OCI-LY3 (cell line): ENCODE data around the gene EFNB2.

Source experiments
- H2AFZ ChIP-seq: fragments of 200-600, 300-600 bp; shearing (Covaris generic); 2 replicates; pipeline ENCODE4 v1.6.0; 2014; ENCODE audit warnings: antibody characterized with exemption, low read depth, low read length
- H3K27ac ChIP-seq: fragments of 200-600, 300-600 bp; sonication (generic); 2 replicates; pipeline ENCODE4 v1.5.1; 2014; ENCODE audit warnings: mild to moderate bottlenecking, low read length, moderate library complexity, mixed read lengths
- H3K27me3 ChIP-seq: fragments of 200-600, 300-600 bp; sonication (generic); 2 replicates; pipeline ENCODE4 v1.6.1; 2014; ENCODE audit warnings: low read depth, low read length, mixed read lengths
- H3K36me3 ChIP-seq: fragments of 200-600, 300-600 bp; sonication (generic); replicated peaks from 2 replicates; pipeline ENCODE3; 2014; ENCODE audit warnings: low read depth, low read length, mixed read lengths
- H3K4me1 ChIP-seq: fragments of 300-600, 200-600 bp; sonication (generic); 2 replicates; pipeline ENCODE4 v1.6.1; 2014; ENCODE audit warnings: low read length, mixed read lengths
- H3K4me2 ChIP-seq: fragments of 200-600, 300-600 bp; sonication (generic); 2 replicates; pipeline ENCODE4 v1.6.1; 2014; ENCODE audit warnings: low read length, mixed read lengths
- H3K4me3 ChIP-seq: fragments of 300-600, 200-600 bp; sonication (generic); 2 replicates; pipeline ENCODE4 v1.5.1; 2014; ENCODE audit warnings: antibody characterized with exemption, mild to moderate bottlenecking, low read length, moderate library complexity
- H3K79me2 ChIP-seq: fragments of 300-600, 200-600 bp; shearing (Covaris generic); 2 replicates; pipeline ENCODE4 v1.6.1; 2014; ENCODE audit warnings: mild to moderate bottlenecking, low read length, mixed read lengths
- H3K9ac ChIP-seq: fragments of 300-600, 200-600 bp; shearing (Covaris generic); 2 replicates; pipeline ENCODE4 v1.6.0; 2014; ENCODE audit warnings: mild to moderate bottlenecking, low read length, moderate library complexity
- H3K9me3 ChIP-seq: fragments of 200-600, 300-600 bp; shearing (Covaris generic); 2 replicates; pipeline ENCODE4 v1.6.1; 2014; ENCODE audit warnings: low read length, mixed read lengths; ENCODE audit not compliant: insufficient read depth
- H4K20me1 ChIP-seq: fragments of 200-600, 300-600 bp; sonication (generic); 2 replicates; pipeline ENCODE4 v1.6.1; 2016; ENCODE audit warnings: low read length, mixed read lengths; ENCODE audit not compliant: insufficient read depth
- EZH2phosphoT487 ChIP-seq: fragments of 200-600 bp; shearing (Covaris generic); IDR thresholded peaks from 2 replicates; pipeline ENCODE4 v1.6.1; 2018; ENCODE audit warnings: antibody characterized with exemption, mixed run types, low read depth
- TF ChIP-seq, protein P1 (sequence below): fragments of 200-600, 300-600 bp; sonication (generic); IDR thresholded peaks from 2 replicates; pipeline ENCODE4 v1.5.1; 2014; ENCODE audit warnings: antibody characterized with exemption, low read length, low read depth

EFNB2 gene

DNA sequence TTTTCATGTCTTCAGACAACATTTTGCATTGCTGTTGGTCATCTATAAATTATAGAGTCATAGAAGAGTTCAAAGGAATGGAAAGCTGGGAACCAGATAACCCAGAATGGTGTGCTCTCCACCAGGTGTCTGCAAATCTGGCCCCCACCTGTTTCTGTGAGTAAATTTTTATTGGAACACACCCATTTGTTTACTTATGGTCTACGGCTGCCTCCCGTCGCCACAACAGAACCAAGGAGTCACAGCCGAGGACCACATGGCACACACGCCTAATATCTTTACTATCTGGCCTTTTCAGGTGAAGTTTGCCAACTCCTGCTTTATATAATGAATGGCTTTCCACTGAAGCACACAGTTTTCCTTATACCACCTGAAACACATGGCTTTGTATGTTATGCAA, 58.2 kb downstream of the EFNB2 start:
- Histone ChIP-seq H2AFZ (no peak overlapping the region), H3K79me2 (no peaks in the 10 kb centered on the region), H3K4me2 (no peak overlapping the region), H3K27ac (no peak overlapping the region), H3K4me1 (no peaks in the 10 kb centered on the region), H3K36me3 (no peaks in the 10 kb centered on the region), H3K27me3 (no peaks in the 10 kb centered on the region), H3K4me3 (no peak overlapping the region), H4K20me1 (no peaks in the 10 kb centered on the region), H3K9ac (no peak overlapping the region), H3K9me3 (no peaks in the 10 kb centered on the region)
- no peak for TF ChIP-seq EZH2phosphoT487
- TF ChIP-seq, protein P1, sequence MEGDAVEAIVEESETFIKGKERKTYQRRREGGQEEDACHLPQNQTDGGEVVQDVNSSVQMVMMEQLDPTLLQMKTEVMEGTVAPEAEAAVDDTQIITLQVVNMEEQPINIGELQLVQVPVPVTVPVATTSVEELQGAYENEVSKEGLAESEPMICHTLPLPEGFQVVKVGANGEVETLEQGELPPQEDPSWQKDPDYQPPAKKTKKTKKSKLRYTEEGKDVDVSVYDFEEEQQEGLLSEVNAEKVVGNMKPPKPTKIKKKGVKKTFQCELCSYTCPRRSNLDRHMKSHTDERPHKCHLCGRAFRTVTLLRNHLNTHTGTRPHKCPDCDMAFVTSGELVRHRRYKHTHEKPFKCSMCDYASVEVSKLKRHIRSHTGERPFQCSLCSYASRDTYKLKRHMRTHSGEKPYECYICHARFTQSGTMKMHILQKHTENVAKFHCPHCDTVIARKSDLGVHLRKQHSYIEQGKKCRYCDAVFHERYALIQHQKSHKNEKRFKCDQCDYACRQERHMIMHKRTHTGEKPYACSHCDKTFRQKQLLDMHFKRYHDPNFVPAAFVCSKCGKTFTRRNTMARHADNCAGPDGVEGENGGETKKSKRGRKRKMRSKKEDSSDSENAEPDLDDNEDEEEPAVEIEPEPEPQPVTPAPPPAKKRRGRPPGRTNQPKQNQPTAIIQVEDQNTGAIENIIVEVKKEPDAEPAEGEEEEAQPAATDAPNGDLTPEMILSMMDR, result no peak

DNA sequence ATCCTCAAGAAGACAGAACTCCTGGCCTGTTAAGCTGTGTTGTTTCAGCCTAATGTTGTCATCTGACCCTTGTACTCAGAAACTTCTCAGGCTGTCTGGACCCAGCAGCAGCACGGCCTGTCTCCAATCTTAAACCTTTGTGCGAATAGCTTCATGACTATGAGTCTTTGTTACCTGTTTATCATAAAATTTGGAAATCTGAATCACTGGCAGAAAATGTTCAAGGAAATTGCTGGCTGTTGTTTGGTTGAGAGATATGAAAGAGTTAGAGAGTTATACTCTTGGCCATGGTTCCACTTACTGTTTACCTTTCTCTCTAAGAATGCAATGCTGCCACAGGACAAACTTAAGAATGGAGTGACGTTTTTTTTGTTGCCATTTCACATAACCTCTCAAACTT, 59.6 kb downstream of the EFNB2 start:
- H4K20me1 ChIP-seq, result no peaks in the 10 kb centered on the region
- no peak overlapping the region for H3K4me3 ChIP-seq
- no peaks in the 10 kb centered on the region for H3K27me3 ChIP-seq
- H3K79me2 ChIP-seq, result no peaks in the 10 kb centered on the region
- TF ChIP-seq EZH2phosphoT487, result no peak
- TF ChIP-seq, protein P1, result no peak
- no peaks in the 10 kb centered on the region for H3K36me3 ChIP-seq
- H3K4me1 ChIP-seq, result 0 out of 2 replicates have a peak, but pooled peaks cover 6% of the 10 kb centered on the region
- no peak overlapping the region for H3K27ac ChIP-seq
- no peak overlapping the region for H3K9ac ChIP-seq
- H2AFZ ChIP-seq, result no peak overlapping the region
- H3K4me2 ChIP-seq, result no peak overlapping the region
- no peaks in the 10 kb centered on the region for H3K9me3 ChIP-seq

DNA sequence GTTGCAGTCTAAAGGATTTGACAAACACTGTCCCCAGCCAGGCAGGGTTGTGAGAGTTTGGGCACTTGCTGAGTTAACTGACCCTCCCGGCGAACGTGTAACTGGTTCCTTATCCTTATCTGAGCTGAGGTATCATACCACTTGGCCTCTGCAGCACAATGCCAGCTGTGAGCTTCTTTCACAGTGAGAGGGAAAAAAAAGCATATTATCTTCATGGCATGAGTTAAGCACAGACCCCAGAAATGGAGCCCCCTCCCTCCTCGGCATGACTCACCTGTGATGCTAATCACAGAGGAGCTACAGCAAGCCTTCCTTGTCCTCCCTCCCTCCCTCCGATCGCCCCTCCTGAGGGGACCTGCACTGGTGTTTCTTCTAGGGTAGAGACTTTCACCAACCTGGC, 60.5 kb downstream of the EFNB2 start:
- no peak overlapping the region for H2AFZ ChIP-seq
- 0 out of 2 replicates have a peak, but pooled peaks cover 6% of the 10 kb centered on the region for H3K4me1 ChIP-seq
- no peaks in the 10 kb centered on the region for H4K20me1 ChIP-seq
- H3K27ac ChIP-seq, result no peak overlapping the region
- no peak overlapping the region for H3K4me2 ChIP-seq
- no peaks in the 10 kb centered on the region for H3K79me2 ChIP-seq
- H3K9ac ChIP-seq, result no peak overlapping the region
- H3K27me3 ChIP-seq, result no peaks in the 10 kb centered on the region
- no peaks in the 10 kb centered on the region for H3K36me3 ChIP-seq
- TF ChIP-seq EZH2phosphoT487, result no peak
- TF ChIP-seq, protein P1, result no peak
- H3K4me3 ChIP-seq, result no peak overlapping the region
- H3K9me3 ChIP-seq, result no peaks in the 10 kb centered on the region

DNA sequence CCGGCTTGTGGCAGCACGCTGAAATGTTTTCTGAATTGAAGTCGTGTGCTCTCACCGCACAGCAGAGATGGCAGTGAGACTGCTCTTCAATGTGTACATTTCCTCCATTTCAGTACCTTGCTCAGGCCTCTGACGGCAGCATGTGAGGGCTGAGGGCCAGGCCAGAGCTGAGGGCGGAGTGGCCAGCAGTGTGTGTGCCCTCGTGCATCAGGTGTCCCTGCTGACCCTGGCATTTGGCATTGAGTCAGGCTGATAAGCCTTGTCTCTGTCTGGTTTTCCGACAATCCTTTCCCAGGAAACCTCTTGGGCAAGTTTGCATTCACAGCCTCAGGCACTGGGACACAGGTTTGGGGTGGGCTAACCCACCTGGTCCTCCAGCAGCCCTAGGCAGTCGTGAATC, 62.3 kb downstream of the EFNB2 start:
- Histone ChIP-seq H3K79me2 (no peaks in the 10 kb centered on the region), H3K27ac (no peak overlapping the region), H3K4me2 (no peak overlapping the region), H3K4me1 (0 out of 2 replicates have a peak, but pooled peaks cover 6% of the 10 kb centered on the region), H2AFZ (no peak overlapping the region), H3K9ac (no peak overlapping the region), H3K27me3 (no peaks in the 10 kb centered on the region), H3K9me3 (no peaks in the 10 kb centered on the region), H3K36me3 (no peaks in the 10 kb centered on the region), H4K20me1 (no peaks in the 10 kb centered on the region), H3K4me3 (no peak overlapping the region)
- TF ChIP-seq, protein P1, result no peak
- no peak for TF ChIP-seq EZH2phosphoT487
